IPS-NIHi11 (cell line): ENCODE results near the gene OR10G4.
"Not testable (repeated sequence)": the region's sequence is repeated elsewhere in the genome, so short reads cannot be mapped to it uniquely, and the experiment has no call there.

Source experiments
- DNase-seq: peaks from one replicate; pipeline ENCODE4 v3.0.0; 2012; ENCODE audit warnings: mixed read lengths, low spot score

The OR10G4 gene

GRCh38 chr11:124012697-124013096 lies at the start of gene OR10G4:
OR10G4 (plus strand) TSS chr11:124012997; CDS start chr11:124015575, 2,578 bp downstream.
- no peak for DNase-seq

GRCh38 chr11:123973816-123974215 lies 39.0 kb upstream of the OR10G4 start:
- DNase-seq, result no peak

GRCh38 chr11:123976770-123977560 lies 35.8 kb upstream of the OR10G4 start:
- no peak for DNase-seq

GRCh38 chr11:123977731-123978347 lies 35.0 kb upstream of the OR10G4 start, which contains the start of gene OR10S1:
OR10S1 (minus strand) TSS chr11:123977781; CDS start chr11:123977664, 117 bp downstream.
- no peak for DNase-seq

- no peak for DNase-seq
Measured at GRCh38 chr11:123979311-123979710, 33.5 kb upstream of the OR10G4 start.

GRCh38 chr11:123995119-123995518 lies 17.7 kb upstream of the OR10G4 start, which contains the start of gene OR10G6:
OR10G6 (minus strand) TSS chr11:123995161; CDS start chr11:123995161, 0 bp downstream.
- DNase-seq, result no peak

GRCh38 chr11:124015837-124016236 lies 3.0 kb downstream of the OR10G4 start:
- DNase-seq, result not testable (repeated sequence)

GRCh38 chr11:124026498-124026897 lies 13.7 kb downstream of the OR10G4 start, which contains the start of gene OR10G8:
OR10G8 (plus strand) TSS chr11:124026798; CDS start chr11:124029623, 2,825 bp downstream.
- DNase-seq, result no peak

- DNase-seq, result no peak
Measured at GRCh38 chr11:124036666-124037065, 23.9 kb downstream of the OR10G4 start.

- DNase-seq, result no peak
Measured at GRCh38 chr11:124039557-124039956, 26.8 kb downstream of the OR10G4 start.

GRCh38 chr11:124041254-124041653 lies 28.5 kb downstream of the OR10G4 start, which contains the start of gene OR10G7:
OR10G7 (minus strand) TSS chr11:124041325; CDS start chr11:124039001, 2,324 bp downstream.
- DNase-seq, result no peak

GRCh38 chr11:124043420-124043819 lies 30.6 kb downstream of the OR10G4 start:
- no peak for DNase-seq

- DNase-seq, result no peak
Measured at GRCh38 chr11:124050748-124051147, 38.0 kb downstream of the OR10G4 start.

- no peak for DNase-seq
Measured at GRCh38 chr11:124052966-124053365, 40.2 kb downstream of the OR10G4 start.
